ENCODE measurements around the gene IFI30.

The IFI30 gene

DNA sequence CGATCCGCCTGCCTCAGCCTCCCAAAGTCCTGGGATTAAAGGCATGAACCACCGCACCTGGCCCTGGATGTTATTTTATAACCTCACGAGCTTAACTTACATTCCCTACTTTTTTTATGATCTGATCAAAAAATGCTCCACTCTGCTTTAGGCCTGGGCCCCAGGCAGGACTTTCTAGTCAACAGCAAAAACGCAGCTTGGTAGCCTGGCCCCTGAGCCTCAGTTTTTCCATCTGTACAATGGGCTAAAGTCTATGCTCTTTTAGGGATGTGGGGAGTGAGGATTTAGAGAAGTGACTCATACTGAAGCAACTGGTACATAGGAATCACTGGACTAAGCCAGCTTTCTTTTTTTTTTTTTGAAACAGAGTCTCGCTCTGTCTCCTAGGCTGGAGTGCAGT is 32.6 kb upstream of the IFI30 start:
- no peak for DNase-seq (ENCODE audit: low read depth, low spot score)
- no peak overlapping the region for H3K4me3 ChIP-seq (ENCODE audit: low read depth, low read length)
- TF ChIP-seq, protein P1, sequence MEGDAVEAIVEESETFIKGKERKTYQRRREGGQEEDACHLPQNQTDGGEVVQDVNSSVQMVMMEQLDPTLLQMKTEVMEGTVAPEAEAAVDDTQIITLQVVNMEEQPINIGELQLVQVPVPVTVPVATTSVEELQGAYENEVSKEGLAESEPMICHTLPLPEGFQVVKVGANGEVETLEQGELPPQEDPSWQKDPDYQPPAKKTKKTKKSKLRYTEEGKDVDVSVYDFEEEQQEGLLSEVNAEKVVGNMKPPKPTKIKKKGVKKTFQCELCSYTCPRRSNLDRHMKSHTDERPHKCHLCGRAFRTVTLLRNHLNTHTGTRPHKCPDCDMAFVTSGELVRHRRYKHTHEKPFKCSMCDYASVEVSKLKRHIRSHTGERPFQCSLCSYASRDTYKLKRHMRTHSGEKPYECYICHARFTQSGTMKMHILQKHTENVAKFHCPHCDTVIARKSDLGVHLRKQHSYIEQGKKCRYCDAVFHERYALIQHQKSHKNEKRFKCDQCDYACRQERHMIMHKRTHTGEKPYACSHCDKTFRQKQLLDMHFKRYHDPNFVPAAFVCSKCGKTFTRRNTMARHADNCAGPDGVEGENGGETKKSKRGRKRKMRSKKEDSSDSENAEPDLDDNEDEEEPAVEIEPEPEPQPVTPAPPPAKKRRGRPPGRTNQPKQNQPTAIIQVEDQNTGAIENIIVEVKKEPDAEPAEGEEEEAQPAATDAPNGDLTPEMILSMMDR (IDR thresholded peaks at IDR 0.05; ENCODE audit: insufficient read depth, low read length, missing control alignments) = no peak
- CTCF ChIA-PET = interaction anchor here (0.6 to 3.6 kb wide), 4 partner anchors 10 to 203 kb away, joined by 3 to 19 read pairs (median 6); partner anchors contain the start of gene PIK3R2
- POLR2A ChIA-PET = no interaction called here

DNA sequence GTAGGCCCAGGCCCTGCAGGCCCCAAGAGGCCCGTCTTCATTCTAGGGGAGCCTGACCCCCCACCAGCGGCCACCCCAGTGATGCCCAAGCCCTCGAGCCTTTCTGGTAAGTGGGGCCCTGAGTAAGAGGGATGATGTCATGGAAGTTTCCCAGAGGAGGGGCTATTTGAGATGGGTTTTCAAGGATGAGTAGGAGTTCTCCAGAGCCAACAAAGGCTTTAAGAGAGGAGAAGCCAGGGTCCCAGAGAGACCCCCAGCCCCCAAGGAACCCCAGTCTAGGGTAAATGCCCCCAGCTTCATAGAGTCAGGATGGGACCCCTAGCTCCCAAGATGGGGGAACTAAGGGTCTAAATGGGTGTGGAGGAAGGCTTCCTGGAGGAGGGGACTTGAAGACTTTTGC is 29.7 kb upstream of the IFI30 start:
- no peak overlapping the region for H3K4me3 ChIP-seq (ENCODE audit: low read depth, low read length)
- no peak for DNase-seq (ENCODE audit: low read depth, low spot score)
- ChIA-PET POLR2A (no interaction called here), CTCF (interaction anchor here (3.6 kb wide), 1 partner anchor 7 kb away, joined by 19 read pairs; the partner anchor contains the start of gene PIK3R2)
- TF ChIP-seq, protein P1 (IDR thresholded peaks at IDR 0.05; ENCODE audit: insufficient read depth, low read length, missing control alignments) = no peak

DNA sequence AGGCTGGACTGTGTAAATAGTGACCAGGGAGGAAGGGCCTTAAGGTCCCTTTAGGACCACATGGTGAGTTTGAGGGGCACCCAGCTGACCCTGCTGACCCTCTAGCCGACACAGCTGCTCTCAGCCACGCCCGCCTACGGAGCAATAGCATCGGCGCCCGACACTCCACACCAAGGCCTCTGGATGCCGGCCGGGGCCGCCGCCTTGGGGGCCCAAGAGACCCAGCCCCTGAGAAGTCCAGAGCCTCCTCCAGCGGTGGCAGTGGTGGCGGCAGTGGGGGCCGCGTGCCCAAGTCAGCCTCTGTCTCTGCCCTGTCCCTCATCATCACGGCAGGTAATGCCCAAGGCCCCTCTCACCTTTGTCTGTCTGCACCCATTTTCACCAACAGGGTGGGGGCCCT is 29.3 kb upstream of the IFI30 start:
- POLR2A ChIA-PET = no interaction called here
- no peak overlapping the region for H3K4me3 ChIP-seq (ENCODE audit: low read depth, low read length)
- no peak for DNase-seq (ENCODE audit: low read depth, low spot score)
- TF ChIP-seq, protein P1 (IDR thresholded peaks at IDR 0.05; ENCODE audit: insufficient read depth, low read length, missing control alignments) = no peak
- CTCF ChIA-PET = interaction anchor here (0.6 to 3.6 kb wide), 3 partner anchors 7 to 138 kb away, joined by 3 to 19 read pairs (median 3); partner anchors contain the start of gene PIK3R2

DNA sequence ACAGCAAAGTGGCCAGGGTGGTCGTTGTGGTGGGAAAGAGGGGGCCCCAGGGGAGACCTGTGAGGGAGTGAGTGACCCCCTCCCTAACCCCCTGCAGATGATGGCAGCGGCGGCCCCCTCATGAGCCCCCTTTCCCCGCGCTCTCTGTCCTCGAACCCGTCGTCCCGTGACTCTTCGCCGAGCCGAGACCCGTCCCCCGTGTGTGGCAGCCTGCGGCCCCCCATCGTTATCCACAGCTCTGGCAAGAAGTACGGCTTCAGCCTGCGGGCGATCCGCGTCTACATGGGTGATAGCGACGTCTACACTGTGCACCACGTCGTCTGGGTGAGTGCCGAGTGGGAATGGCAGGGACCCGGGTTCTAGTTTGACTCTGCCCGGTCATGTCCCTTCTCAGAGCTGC is 28.7 kb upstream of the IFI30 start:
- CTCF ChIA-PET = interaction anchor here (0.6 to 1.3 kb wide), 3 partner anchors 13 to 139 kb away, joined by 3 read pairs; no protein-coding TSS in a partner anchor
- POLR2A ChIA-PET = no interaction called here
- TF ChIP-seq, protein P1 (IDR thresholded peaks at IDR 0.05; ENCODE audit: insufficient read depth, low read length, missing control alignments) = no peak
- DNase-seq (ENCODE audit: low read depth, low spot score) = no peak
- H3K4me3 ChIP-seq (ENCODE audit: low read depth, low read length) = no peak overlapping the region

DNA sequence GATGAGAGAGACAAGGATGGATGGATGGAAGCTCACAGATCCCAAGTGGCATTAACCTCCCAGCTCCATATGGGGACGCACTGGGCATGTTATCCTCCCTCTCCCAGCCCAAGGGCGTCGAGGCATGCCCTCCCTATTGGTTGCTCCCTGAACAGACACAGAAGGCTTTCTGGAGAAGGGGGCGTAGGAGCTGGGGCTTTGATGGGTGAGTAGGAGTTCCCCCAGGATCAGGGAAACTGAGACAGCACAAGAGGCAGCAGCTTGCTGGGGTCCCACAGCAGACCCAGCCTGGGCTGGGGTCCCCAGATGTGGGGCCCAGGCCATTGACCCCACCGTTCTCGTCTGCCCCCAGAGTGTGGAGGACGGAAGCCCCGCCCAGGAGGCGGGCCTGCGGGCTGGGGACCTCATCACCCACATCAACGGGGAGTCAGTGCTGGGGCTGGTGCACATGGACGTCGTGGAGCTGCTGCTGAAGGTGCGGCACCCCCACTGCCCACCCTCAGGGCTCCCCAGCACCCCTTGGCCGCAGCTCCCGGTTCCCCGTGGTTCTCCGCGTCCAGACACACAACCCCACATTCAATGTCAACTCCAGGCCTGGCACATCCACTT is 28.1 kb upstream of the IFI30 start:
- POLR2A ChIA-PET = no interaction called here
- CTCF ChIA-PET = interaction anchor here (0.9 to 1.3 kb wide), 4 partner anchors 14 to 16 kb away, joined by 3 to 5 read pairs (median 3); no protein-coding TSS in a partner anchor
- DNase-seq (ENCODE audit: low read depth, low spot score) = no peak
- H3K4me3 ChIP-seq (ENCODE audit: low read depth, low read length) = no peak overlapping the region
- TF ChIP-seq, protein P1 (IDR thresholded peaks at IDR 0.05; ENCODE audit: insufficient read depth, low read length, missing control alignments) = no peak

DNA sequence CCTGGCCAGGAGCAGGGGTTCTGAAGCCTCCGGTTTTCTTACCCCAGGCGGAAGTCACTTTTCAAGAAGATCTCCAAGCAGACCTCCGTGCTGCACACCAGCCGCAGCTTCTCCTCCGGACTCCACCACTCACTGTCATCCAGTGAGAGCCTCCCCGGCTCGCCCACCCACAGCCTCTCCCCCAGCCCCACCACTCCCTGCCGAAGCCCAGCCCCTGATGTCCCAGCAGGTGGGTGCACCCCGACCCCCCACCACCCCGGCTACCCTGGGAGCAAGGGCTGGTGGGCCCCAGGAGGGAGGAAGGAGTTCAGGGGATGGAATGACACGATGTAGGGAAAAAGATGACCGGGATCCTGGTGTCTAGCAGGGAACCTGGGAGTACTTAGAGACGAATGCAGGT is 26.2 kb upstream of the IFI30 start:
- ChIA-PET CTCF (interaction anchor here (1.4 kb wide), 1 partner anchor 34 kb away, joined by 5 read pairs; no protein-coding TSS in a partner anchor), POLR2A (no interaction called here)
- DNase-seq (ENCODE audit: low read depth, low spot score) = no peak
- no peak overlapping the region for H3K4me3 ChIP-seq (ENCODE audit: low read depth, low read length)
- TF ChIP-seq, protein P1 (IDR thresholded peaks at IDR 0.05; ENCODE audit: insufficient read depth, low read length, missing control alignments) = no peak

Data from AG04449 (cell line).